Activated CD4-positive, CD25-positive, alpha-beta regulatory T cell (primary cell): ENCODE data around the gene ARHGEF1.

ENCODE experiments used
- DNase-seq, 4 experiments: peaks; one replicate each; lab custom pipeline; 2025; lab: John Stamatoyannopoulos, UW

ARHGEF1 gene

GRCh38 chr19:41918095-41918494, 35.1 kb downstream of the ARHGEF1 start:
- no peak for DNase-seq

- no peak for DNase-seq
Measured at GRCh38 chr19:41918653-41919244, 35.8 kb downstream of the ARHGEF1 start.

GRCh38 chr19:41919948-41920712, 37.1 kb downstream of the ARHGEF1 start:
- DNase-seq: no peak

- DNase-seq: no peak
Measured at GRCh38 chr19:41920882-41921576, 38.0 kb downstream of the ARHGEF1 start.

- no peak for DNase-seq
Measured at GRCh38 chr19:41921577-41922576, 38.9 kb downstream of the ARHGEF1 start.

GRCh38 chr19:41922585-41922984, 39.6 kb downstream of the ARHGEF1 start:
- DNase-seq: no peak

GRCh38 chr19:41923045-41923788, 40.2 kb downstream of the ARHGEF1 start:
- DNase-seq: no peak

GRCh38 chr19:41924151-41925145, 41.5 kb downstream of the ARHGEF1 start:
- DNase-seq: no peak

GRCh38 chr19:41925208-41926003, 42.4 kb downstream of the ARHGEF1 start:
- DNase-seq: no peak

- DNase-seq: no peak
Measured at GRCh38 chr19:41926028-41926762, 43.2 kb downstream of the ARHGEF1 start.

GRCh38 chr19:41926763-41927496, 43.9 kb downstream of the ARHGEF1 start:
- DNase-seq: no peak

- no peak for DNase-seq
Measured at GRCh38 chr19:41927497-41928192, 44.7 kb downstream of the ARHGEF1 start.

GRCh38 chr19:41928221-41928683, 45.3 kb downstream of the ARHGEF1 start, which contains the start of gene ERFL:
TSS of gene ERFL (minus strand) at chr19:41928449. CDS start at chr19:41912919, 15,530 bp downstream.
- DNase-seq: no peak

GRCh38 chr19:41928754-41929535, 46.0 kb downstream of the ARHGEF1 start:
- DNase-seq: no peak

- DNase-seq: no peak
Measured at GRCh38 chr19:41929536-41930071, 46.6 kb downstream of the ARHGEF1 start.

GRCh38 chr19:41930322-41930722, 47.3 kb downstream of the ARHGEF1 start:
- DNase-seq: no peak
